ENCODE data around the gene NXF1. TPM values are rescaled to one million over a fixed set of nuclear protein-coding genes. Genes with fewer than 3 reads are reported as not detected.

The NXF1 gene
- total RNA-seq, 1 donor from 2014 or later, result 86.6 TPM

DNA sequence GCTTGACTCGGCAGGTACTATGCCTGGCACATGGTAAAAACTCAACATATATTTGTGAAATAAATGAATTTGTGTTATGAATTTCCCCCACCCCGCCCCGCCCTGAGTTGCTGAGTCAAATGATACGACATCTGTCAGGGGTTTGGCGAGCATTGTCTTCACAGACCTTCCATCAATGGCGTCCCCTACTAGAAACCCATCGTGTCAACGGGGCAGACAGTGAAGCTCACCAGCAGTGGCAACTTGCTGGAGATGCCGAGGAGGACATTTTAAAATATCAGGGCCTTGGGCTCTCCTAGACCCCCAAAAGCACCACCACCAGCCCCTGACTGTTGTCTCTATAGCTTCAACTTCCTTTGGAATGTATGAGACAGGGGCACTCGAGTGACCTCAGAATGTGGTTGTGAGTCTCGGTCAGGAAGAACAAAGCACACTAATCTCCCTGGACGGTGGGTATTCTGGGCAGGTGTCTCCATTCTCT lies 761 bp upstream of the NXF1 start:
- Mint-ChIP-seq H3K4me3 (peak overlapping the region; percentile 100), H3K9me3 (no peaks in the 10 kb centered on the region), H3K27me3 (ENCODE audit: low read depth) (peaks cover 2% of the 10 kb centered on the region), H3K4me1 (peaks cover 33% of the 10 kb centered on the region), H3K27ac (ENCODE audit: unreplicated experiment) (peak overlapping the region; percentile 88), H3K36me3 (ENCODE audit: low read depth) (peaks cover 11% of the 10 kb centered on the region)
- no peak for DNase-seq (ENCODE audit: low read depth, low spot score)
- TF ChIP-seq, protein P1, sequence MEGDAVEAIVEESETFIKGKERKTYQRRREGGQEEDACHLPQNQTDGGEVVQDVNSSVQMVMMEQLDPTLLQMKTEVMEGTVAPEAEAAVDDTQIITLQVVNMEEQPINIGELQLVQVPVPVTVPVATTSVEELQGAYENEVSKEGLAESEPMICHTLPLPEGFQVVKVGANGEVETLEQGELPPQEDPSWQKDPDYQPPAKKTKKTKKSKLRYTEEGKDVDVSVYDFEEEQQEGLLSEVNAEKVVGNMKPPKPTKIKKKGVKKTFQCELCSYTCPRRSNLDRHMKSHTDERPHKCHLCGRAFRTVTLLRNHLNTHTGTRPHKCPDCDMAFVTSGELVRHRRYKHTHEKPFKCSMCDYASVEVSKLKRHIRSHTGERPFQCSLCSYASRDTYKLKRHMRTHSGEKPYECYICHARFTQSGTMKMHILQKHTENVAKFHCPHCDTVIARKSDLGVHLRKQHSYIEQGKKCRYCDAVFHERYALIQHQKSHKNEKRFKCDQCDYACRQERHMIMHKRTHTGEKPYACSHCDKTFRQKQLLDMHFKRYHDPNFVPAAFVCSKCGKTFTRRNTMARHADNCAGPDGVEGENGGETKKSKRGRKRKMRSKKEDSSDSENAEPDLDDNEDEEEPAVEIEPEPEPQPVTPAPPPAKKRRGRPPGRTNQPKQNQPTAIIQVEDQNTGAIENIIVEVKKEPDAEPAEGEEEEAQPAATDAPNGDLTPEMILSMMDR (conservative IDR thresholded peaks at IDR 0.05), result no peak

DNA sequence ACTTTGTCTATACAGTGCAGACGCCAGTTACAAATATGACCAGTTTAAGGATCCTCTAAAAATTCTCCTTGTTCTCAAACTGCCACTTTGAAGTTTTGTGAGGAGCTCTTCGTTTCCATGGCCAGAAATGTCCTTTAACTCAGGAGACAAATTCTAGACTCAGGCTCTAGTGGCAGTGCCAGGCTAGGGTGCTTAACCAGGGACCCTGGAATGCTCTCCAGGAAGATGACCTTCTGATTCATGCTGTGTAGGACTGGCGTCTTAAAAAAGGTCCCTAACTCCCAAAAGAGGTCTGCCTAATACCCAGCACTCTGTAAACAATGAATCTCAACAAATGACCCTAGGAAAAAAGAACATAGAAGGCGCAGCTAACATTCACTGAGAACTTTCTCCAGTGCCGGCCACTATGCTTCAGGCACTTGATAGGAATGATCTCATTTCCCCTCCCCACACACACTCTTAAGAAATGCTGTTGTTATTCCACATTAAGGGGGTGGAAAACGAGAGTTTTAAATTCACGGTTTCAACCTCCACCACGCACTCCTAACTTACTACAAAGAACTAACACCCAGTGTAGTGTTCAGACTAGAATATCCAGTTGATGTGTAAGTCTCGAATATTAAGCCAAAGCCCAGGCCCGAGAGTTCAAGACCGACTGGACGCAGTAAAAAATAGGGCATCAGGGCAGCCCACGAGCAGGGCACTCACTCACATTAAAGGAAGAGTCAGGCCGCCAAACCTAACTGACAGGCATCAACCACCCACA lies 747 bp downstream of the NXF1 start:
- H3K27me3 Mint-ChIP-seq (ENCODE audit: low read depth), result peaks cover 2% of the 10 kb centered on the region
- H3K4me3 Mint-ChIP-seq, result peak overlapping the region; percentile 100
- TF ChIP-seq, protein P1 (conservative IDR thresholded peaks at IDR 0.05), result no peak
- H3K36me3 Mint-ChIP-seq (ENCODE audit: low read depth), result peaks cover 14% of the 10 kb centered on the region
- H3K27ac Mint-ChIP-seq (ENCODE audit: unreplicated experiment), result peak overlapping the region; percentile 92
- peaks cover 33% of the 10 kb centered on the region for H3K4me1 Mint-ChIP-seq
- DNase-seq (ENCODE audit: low read depth, low spot score), result no peak
- H3K9me3 Mint-ChIP-seq, result no peaks in the 10 kb centered on the region

DNA sequence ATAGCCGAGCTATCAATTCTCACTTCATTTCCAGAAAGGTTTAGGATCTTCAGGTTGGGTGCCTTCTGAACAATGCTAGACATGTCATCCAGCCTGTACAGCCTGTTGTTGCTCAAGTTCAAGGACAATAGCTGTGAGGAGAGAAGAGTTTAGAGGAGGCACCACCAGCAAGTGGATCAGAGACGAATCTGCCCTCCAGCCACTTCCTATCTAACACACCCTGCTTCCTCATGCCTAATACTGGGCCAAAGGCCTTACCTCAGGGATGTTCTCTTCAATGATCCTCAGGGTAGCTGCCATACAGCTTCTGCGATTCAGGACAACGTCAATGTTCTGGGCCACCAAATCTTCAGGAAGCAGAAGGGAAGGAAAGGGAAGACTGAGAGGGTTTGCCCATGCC lies 4.2 kb downstream of the NXF1 start:
- H3K27ac Mint-ChIP-seq (ENCODE audit: unreplicated experiment), result no peak overlapping the region
- H3K4me3 Mint-ChIP-seq, result peak overlapping the region; percentile 38
- no peak for DNase-seq (ENCODE audit: low read depth, low spot score)
- H3K9me3 Mint-ChIP-seq, result no peaks in the 10 kb centered on the region
- TF ChIP-seq, protein P1 (conservative IDR thresholded peaks at IDR 0.05), result no peak
- H3K27me3 Mint-ChIP-seq (ENCODE audit: low read depth), result peaks cover 2% of the 10 kb centered on the region
- peaks cover 27% of the 10 kb centered on the region for H3K4me1 Mint-ChIP-seq
- peaks cover 14% of the 10 kb centered on the region for H3K36me3 Mint-ChIP-seq (ENCODE audit: low read depth)

DNA sequence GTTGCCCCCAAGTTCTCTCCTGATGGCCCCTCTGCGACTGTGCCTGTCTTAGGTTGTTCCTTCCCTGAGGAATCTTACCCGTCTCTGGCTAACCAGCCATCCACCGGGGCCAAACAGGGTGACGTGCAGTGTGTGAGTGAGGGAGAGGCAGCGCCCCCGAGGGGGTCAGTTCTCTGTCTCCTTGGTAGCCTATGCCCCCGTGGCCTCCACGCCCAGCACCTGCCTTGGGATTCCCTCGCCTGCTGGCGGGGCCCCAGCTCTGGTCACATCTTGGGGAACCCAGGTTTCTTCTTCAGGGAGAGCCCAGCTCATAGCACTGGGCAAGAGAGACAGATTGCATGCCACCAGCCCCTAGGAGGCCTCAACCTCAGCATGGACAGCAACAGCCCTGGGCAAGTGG lies 5.8 kb downstream of the NXF1 start:
- no peak for DNase-seq (ENCODE audit: low read depth, low spot score)
- Mint-ChIP-seq H3K4me1 (peaks cover 12% of the 10 kb centered on the region), H3K27me3 (ENCODE audit: low read depth) (no peaks in the 10 kb centered on the region), H3K9me3 (no peaks in the 10 kb centered on the region), H3K4me3 (peak overlapping the region; percentile 38), H3K36me3 (ENCODE audit: low read depth) (peaks cover 19% of the 10 kb centered on the region), H3K27ac (ENCODE audit: unreplicated experiment) (no peak overlapping the region)
- TF ChIP-seq, protein P1 (conservative IDR thresholded peaks at IDR 0.05), result no peak

DNA sequence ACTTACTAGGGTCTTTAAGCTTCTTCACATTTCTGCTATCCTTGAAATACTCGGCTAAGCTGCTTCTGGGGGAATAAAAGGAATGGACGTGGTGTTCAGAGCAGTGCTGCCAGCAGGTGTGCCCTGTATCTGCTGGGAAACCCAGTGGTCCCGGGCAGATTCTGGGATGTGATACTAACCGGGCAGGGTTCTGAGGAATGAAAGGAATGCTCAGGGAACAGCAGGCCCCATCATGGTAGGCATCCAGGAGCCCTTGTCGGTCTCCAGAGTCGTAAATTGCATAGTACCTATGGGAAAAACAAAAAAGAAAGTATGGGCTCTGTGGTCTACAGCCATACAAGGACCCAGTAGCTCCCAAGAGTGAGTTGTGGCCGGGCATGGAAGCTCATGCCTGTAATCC lies 9.0 kb downstream of the NXF1 start:
- no peaks in the 10 kb centered on the region for H3K27me3 Mint-ChIP-seq (ENCODE audit: low read depth)
- no peak overlapping the region for H3K27ac Mint-ChIP-seq (ENCODE audit: unreplicated experiment)
- peaks cover 15% of the 10 kb centered on the region for H3K36me3 Mint-ChIP-seq (ENCODE audit: low read depth)
- H3K4me1 Mint-ChIP-seq, result peaks cover 8% of the 10 kb centered on the region
- no peak for DNase-seq (ENCODE audit: low read depth, low spot score)
- H3K9me3 Mint-ChIP-seq, result no peaks in the 10 kb centered on the region
- no peak overlapping the region for H3K4me3 Mint-ChIP-seq
- TF ChIP-seq, protein P1 (conservative IDR thresholded peaks at IDR 0.05), result no peak

Measured in neural crest cell (in vitro differentiated cells).